Neural cell (in vitro differentiated cells): ENCODE results near the gene KCNH6. TPM values are rescaled to one million over a fixed set of nuclear protein-coding genes. Genes with fewer than 3 reads are reported as not detected.

Experiments
- H2AFZ ChIP-seq: fragments of 200-600, 300-800 bp; sonication (generic), shearing (Covaris generic); 2 replicates; pipeline ENCODE4 v1.6.0; 2014; ENCODE audit warnings: low read depth, mild to moderate bottlenecking, antibody characterized with exemption, low read length, moderate library complexity
- H3F3A ChIP-seq: fragments of 200-600 bp; shearing (Covaris generic); 2 replicates; pipeline ENCODE4 v1.6.1; 2016; ENCODE audit warnings: mild to moderate bottlenecking, moderate library complexity, mixed read lengths, antibody characterized with exemption, low read length; ENCODE audit not compliant: insufficient read depth, poor library complexity, severe bottlenecking
- H3K27ac ChIP-seq: fragments of 200-600, 300-800 bp; sonication (generic), shearing (Covaris generic); 2 replicates; pipeline ENCODE4 v1.5.1; 2014; ENCODE audit warnings: mild to moderate bottlenecking, low read length, moderate library complexity
- H3K27me3 ChIP-seq: fragments of 300-800, 200-600 bp; sonication (generic), shearing (Covaris generic); 2 replicates; pipeline ENCODE4 v1.6.0; 2014; ENCODE audit warnings: mild to moderate bottlenecking, low read depth, low read length, moderate library complexity; ENCODE audit not compliant: insufficient read depth
- H3K36me3 ChIP-seq: fragments of 300-800, 200-600 bp; sonication (generic), shearing (Covaris generic); 2 replicates; pipeline ENCODE4 v1.5.1; 2014; ENCODE audit warnings: mild to moderate bottlenecking, antibody characterized with exemption, low read length, moderate library complexity; ENCODE audit not compliant: insufficient read depth
- H3K4me2 ChIP-seq: fragments of 300-800, 200-600 bp; sonication (generic), shearing (Covaris generic); 2 replicates; pipeline ENCODE4 v1.6.0; 2014; ENCODE audit warnings: mild to moderate bottlenecking, low read length
- H3K4me3 ChIP-seq: fragments of 300-800, 200-600 bp; sonication (generic), shearing (Covaris generic); 2 replicates; pipeline ENCODE4 v1.5.1; 2014; ENCODE audit warnings: mild to moderate bottlenecking, low read length, moderate library complexity
- H3K79me2 ChIP-seq: fragments of 200-600 bp; shearing (Covaris generic); replicated peaks from 2 replicates; pipeline ENCODE4 v1.6.0; 2014; ENCODE audit warnings: mild to moderate bottlenecking, low read length, moderate library complexity; ENCODE audit not compliant: insufficient read depth
- H3K9ac ChIP-seq: fragments of 300-800, 200-600 bp; sonication (generic), shearing (Covaris generic); 2 replicates; pipeline ENCODE4 v1.6.1; 2016; ENCODE audit warnings: mild to moderate bottlenecking, low read length, mixed read lengths
- H3K9me2 ChIP-seq: fragments of 200-600 bp; shearing (Covaris generic); 2 replicates; pipeline ENCODE4 v1.6.1; 2016; ENCODE audit warnings: mild to moderate bottlenecking, low read length, mixed read lengths; ENCODE audit not compliant: insufficient read depth
- H3K9me3 ChIP-seq: fragments of 200-600, 300-800 bp; sonication (generic), shearing (Covaris generic); 2 replicates; pipeline ENCODE4 v1.6.1; 2016; ENCODE audit warnings: mild to moderate bottlenecking, mixed run types, low read length, moderate library complexity, mixed read lengths
- H4K20me1 ChIP-seq: fragments of 200-600 bp; shearing (Covaris generic); 2 replicates; pipeline ENCODE4 v1.6.1; 2016; ENCODE audit warnings: mild to moderate bottlenecking, mixed run types; ENCODE audit not compliant: insufficient read depth
- CTCF ChIP-seq: fragments of 450-650 bp; IDR thresholded peaks from 2 replicates; pipeline ENCODE4 v1.5.1; 2014; ENCODE audit warnings: antibody characterized with exemption, mild to moderate bottlenecking, moderate library complexity; ENCODE audit not compliant: poor library complexity, severe bottlenecking
- EP300 ChIP-seq: fragments of 450-650 bp; conservative IDR thresholded peaks from 2 replicates; pipeline ENCODE4 v1.6.1; 2014; ENCODE audit warnings: antibody characterized with exemption, mild to moderate bottlenecking, moderate library complexity; ENCODE audit not compliant: poor library complexity, severe bottlenecking
- EZH2 ChIP-seq: fragments of 200-600, 300-800 bp; shearing (Covaris generic), sonication (generic); IDR thresholded peaks from 2 replicates; pipeline ENCODE4 v1.6.1; 2014; ENCODE audit warnings: antibody characterized with exemption, low read length, borderline replicate concordance, mild to moderate bottlenecking; ENCODE audit not compliant: insufficient read depth, poor library complexity, severe bottlenecking
- MXI1 ChIP-seq: fragments of 450-650 bp; conservative IDR thresholded peaks from 2 replicates; pipeline ENCODE4 v1.6.1; 2014; ENCODE audit warnings: antibody characterized with exemption, mild to moderate bottlenecking; ENCODE audit not compliant: poor library complexity, severe bottlenecking
- POLR2AphosphoS5 ChIP-seq: IDR thresholded peaks from 2 replicates; pipeline ENCODE4 v1.6.1; 2012
- RAD21 ChIP-seq: fragments of 450-650 bp; conservative IDR thresholded peaks from 2 replicates; pipeline ENCODE4 v1.6.1; 2014; ENCODE audit warnings: antibody characterized with exemption, mild to moderate bottlenecking, moderate library complexity
- REST ChIP-seq: IDR thresholded peaks from 2 replicates; pipeline ENCODE4 v1.6.1; 2012; ENCODE audit warnings: borderline replicate concordance
- SMC3 ChIP-seq: fragments of 450-650 bp; conservative IDR thresholded peaks from 2 replicates; pipeline ENCODE4 v1.6.1; 2014; ENCODE audit warnings: antibody characterized with exemption, mild to moderate bottlenecking, moderate library complexity; ENCODE audit not compliant: poor library complexity
- TAF1 ChIP-seq: IDR thresholded peaks from 2 replicates; pipeline ENCODE4 v1.6.1; 2012; ENCODE audit warnings: low read depth
- polyA plus RNA-seq: library from polyadenylated mRNA; depleted of rRNA; stranded (reverse); fragments of >200 nt; gene quantifications from 2 replicates; pipeline ENCODE4 v1.2.3, GENCODE V29; 2014

Gene KCNH6
- polyA plus RNA-seq, 1 donor from 2014 or later = not detected

GRCh38 chr17:63571632-63572310, 48.6 kb downstream of the KCNH6 start:
- Histone ChIP-seq H3K27me3 (no peaks in the 10 kb centered on the region), H3K4me3 (no peak overlapping the region), H3K27ac (no peak overlapping the region), H3K9ac (no peak overlapping the region), H3K79me2 (peaks cover 19% of the 10 kb centered on the region), H3F3A (no peaks in the 10 kb centered on the region), H3K4me2 (no peak overlapping the region), H3K9me3 (no peaks in the 10 kb centered on the region), H3K36me3 (no peaks in the 10 kb centered on the region), H3K9me2 (no peaks in the 10 kb centered on the region), H4K20me1 (no peaks in the 10 kb centered on the region), H2AFZ (no peak overlapping the region)
- TF ChIP-seq TAF1 = no peak
- TF ChIP-seq RAD21 = no peak
- no peak for TF ChIP-seq EZH2

GRCh38 chr17:63573634-63574033, 50.5 kb downstream of the KCNH6 start:
- Histone ChIP-seq H3K4me2 (no peak overlapping the region), H3K79me2 (peaks cover 25% of the 10 kb centered on the region)

GRCh38 chr17:63578027-63578768, 55.0 kb downstream of the KCNH6 start:
- Histone ChIP-seq H3K4me3 (no peak overlapping the region), H3K4me2 (no peak overlapping the region), H2AFZ (no peak overlapping the region), H3K27me3 (no peaks in the 10 kb centered on the region), H4K20me1 (no peaks in the 10 kb centered on the region), H3K9me3 (no peaks in the 10 kb centered on the region), H3F3A (no peaks in the 10 kb centered on the region), H3K79me2 (peaks cover 9% of the 10 kb centered on the region), H3K36me3 (no peaks in the 10 kb centered on the region), H3K27ac (no peak overlapping the region), H3K9ac (no peak overlapping the region), H3K9me2 (no peaks in the 10 kb centered on the region)
- TF ChIP-seq RAD21 = no peak
- no peak for TF ChIP-seq REST
- TF ChIP-seq EP300 = no peak
- no peak for TF ChIP-seq MXI1
- TF ChIP-seq SMC3 = no peak
- no peak for TF ChIP-seq EZH2
- no peak for TF ChIP-seq POLR2AphosphoS5
- TF ChIP-seq CTCF = no peak
- no peak for TF ChIP-seq TAF1

More at GRCh38 chr17:63573634-63574033, 50.5 kb downstream of the KCNH6 start:
- no peaks in the 10 kb centered on the region for H3K9me2 ChIP-seq
- no peaks in the 10 kb centered on the region for H3K36me3 ChIP-seq
- H3K9me3 ChIP-seq = no peaks in the 10 kb centered on the region
- no peak overlapping the region for H2AFZ ChIP-seq
- no peaks in the 10 kb centered on the region for H3F3A ChIP-seq
- H4K20me1 ChIP-seq = no peaks in the 10 kb centered on the region
- H3K4me3 ChIP-seq = no peak overlapping the region
- no peaks in the 10 kb centered on the region for H3K27me3 ChIP-seq
- H3K9ac ChIP-seq = no peak overlapping the region
- no peak overlapping the region for H3K27ac ChIP-seq
- TF ChIP-seq EZH2 = no peak
- peak; percentile 36 for TF ChIP-seq CTCF
- TF ChIP-seq MXI1 = no peak
- no peak for TF ChIP-seq EP300
- TF ChIP-seq POLR2AphosphoS5 = no peak
